HG03565 (cell line): ENCODE measurements around the gene SMURF2.
"Not testable (repeated sequence)": the region's sequence is repeated elsewhere in the genome, so short reads cannot be mapped to it uniquely, and the experiment has no call there.

Experiments
- ATAC-seq: cut with Tn5 transposase; IDR thresholded peaks from one replicate; pipeline ENCODE4 v1.9.1; 2021; ENCODE audit warnings: mild to moderate bottlenecking, moderate library complexity; ENCODE audit not compliant: unreplicated experiment

The SMURF2 gene

GRCh38 chr17:64667807-64668721 is 6.0 kb upstream of the SMURF2 start:
- not testable (repeated sequence) for ATAC-seq

GRCh38 chr17:64664299-64664981 is 2.3 kb upstream of the SMURF2 start:
- not testable (repeated sequence) for ATAC-seq

GRCh38 chr17:64663836-64664235 is 1.7 kb upstream of the SMURF2 start:
- not testable (repeated sequence) for ATAC-seq

- ATAC-seq: no peak
Measured at GRCh38 chr17:64662774-64663367, 764 bp upstream of the SMURF2 start.

- ATAC-seq: no peak
Measured at GRCh38 chr17:64661726-64661975, 456 bp downstream of the SMURF2 start.

GRCh38 chr17:64660978-64661725 is 955 bp downstream of the SMURF2 start:
- ATAC-seq: not testable (repeated sequence)

- ATAC-seq: not testable (repeated sequence)
Measured at GRCh38 chr17:64660195-64660977, 1.7 kb downstream of the SMURF2 start.

- no peak for ATAC-seq
Measured at GRCh38 chr17:64658931-64659330, 3.2 kb downstream of the SMURF2 start.

- no peak for ATAC-seq
Measured at GRCh38 chr17:64657610-64658125, 4.4 kb downstream of the SMURF2 start.

GRCh38 chr17:64655704-64656103 is 6.4 kb downstream of the SMURF2 start:
- ATAC-seq: no peak

- no peak for ATAC-seq
Measured at GRCh38 chr17:64653985-64654355, 8.1 kb downstream of the SMURF2 start.

- no peak for ATAC-seq
Measured at GRCh38 chr17:64653325-64653984, 8.7 kb downstream of the SMURF2 start.

- ATAC-seq: no peak
Measured at GRCh38 chr17:64651889-64652288, 10.2 kb downstream of the SMURF2 start.

- ATAC-seq: no peak
Measured at GRCh38 chr17:64648234-64648633, 13.9 kb downstream of the SMURF2 start.

- no peak for ATAC-seq
Measured at GRCh38 chr17:64647817-64648216, 14.3 kb downstream of the SMURF2 start.

- no peak for ATAC-seq
Measured at GRCh38 chr17:64639516-64639915, 22.6 kb downstream of the SMURF2 start.

GRCh38 chr17:64638552-64639203 is 23.4 kb downstream of the SMURF2 start:
- ATAC-seq: no peak

GRCh38 chr17:64635647-64636305 is 26.3 kb downstream of the SMURF2 start:
- ATAC-seq: peak; percentile 81

- no peak for ATAC-seq
Measured at GRCh38 chr17:64634218-64634617, 27.9 kb downstream of the SMURF2 start.
